ENCODE data around the gene ERO1B.

The ERO1B gene

GRCh38 chr1:236282425-236282716, 613 bp upstream of the ERO1B start:
- TF ChIP-seq GATA3 (IDR thresholded peaks at IDR 0.05; ENCODE audit: low read depth, low read length) = no peak
- no peak for TF ChIP-seq GATA2 (IDR thresholded peaks at IDR 0.05; ENCODE audit: low read depth, low read length)

GRCh38 chr1:236281198-236281653, 532 bp downstream of the ERO1B start:
- no peak for TF ChIP-seq GATA2 (IDR thresholded peaks at IDR 0.05; ENCODE audit: low read depth, low read length)
- TF ChIP-seq GATA3 (IDR thresholded peaks at IDR 0.05; ENCODE audit: low read depth, low read length) = no peak

GRCh38 chr1:236280438-236281197, 1.1 kb downstream of the ERO1B start:
- no peak for TF ChIP-seq GATA2 (IDR thresholded peaks at IDR 0.05; ENCODE audit: low read depth, low read length)
- no peak for TF ChIP-seq GATA3 (IDR thresholded peaks at IDR 0.05; ENCODE audit: low read depth, low read length)

DNA sequence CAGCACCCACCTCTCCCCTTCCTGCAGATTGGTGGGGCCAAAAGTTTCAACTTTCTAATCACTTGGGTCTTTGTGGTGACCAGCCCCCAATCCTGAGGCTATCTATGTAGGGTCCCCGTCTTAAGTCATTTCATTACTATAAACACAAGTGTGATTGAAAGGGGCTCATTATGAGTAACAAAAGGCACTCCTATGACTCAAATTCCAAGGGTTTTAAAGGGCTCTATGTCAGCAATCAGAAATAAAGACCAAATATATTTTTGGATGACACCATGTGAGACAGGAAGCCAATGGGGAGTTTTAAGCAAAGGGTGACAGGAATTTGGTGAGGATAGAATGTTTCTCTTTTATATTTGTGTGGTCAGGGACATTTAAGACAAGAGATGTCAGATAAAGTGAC, 6.2 kb downstream of the ERO1B start:
- TF ChIP-seq GATA3 (IDR thresholded peaks at IDR 0.05; ENCODE audit: low read depth, low read length) (no peak), GATA2 (IDR thresholded peaks at IDR 0.05; ENCODE audit: low read depth, low read length) (no peak)

DNA sequence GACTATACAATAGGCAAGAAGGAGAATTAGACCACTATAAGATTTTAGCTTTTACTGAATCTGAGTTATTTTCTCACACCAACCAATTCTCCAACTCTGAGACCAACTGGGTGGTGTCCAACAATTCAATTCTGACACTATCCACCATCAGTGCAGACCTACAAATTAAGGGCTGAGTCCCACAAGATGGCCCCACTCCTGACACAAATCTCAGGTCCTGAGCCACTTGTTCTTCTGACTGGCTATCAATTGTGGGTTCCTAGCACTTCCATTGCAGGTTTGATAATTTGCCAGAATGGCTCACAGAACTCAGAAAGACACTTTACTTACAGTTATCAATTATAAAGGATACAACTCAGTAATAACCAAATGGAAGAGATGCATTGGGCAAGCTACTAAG, 6.7 kb downstream of the ERO1B start:
- no peak for TF ChIP-seq GATA2 (IDR thresholded peaks at IDR 0.05; ENCODE audit: low read depth, low read length)
- no peak for TF ChIP-seq GATA3 (IDR thresholded peaks at IDR 0.05; ENCODE audit: low read depth, low read length)

DNA sequence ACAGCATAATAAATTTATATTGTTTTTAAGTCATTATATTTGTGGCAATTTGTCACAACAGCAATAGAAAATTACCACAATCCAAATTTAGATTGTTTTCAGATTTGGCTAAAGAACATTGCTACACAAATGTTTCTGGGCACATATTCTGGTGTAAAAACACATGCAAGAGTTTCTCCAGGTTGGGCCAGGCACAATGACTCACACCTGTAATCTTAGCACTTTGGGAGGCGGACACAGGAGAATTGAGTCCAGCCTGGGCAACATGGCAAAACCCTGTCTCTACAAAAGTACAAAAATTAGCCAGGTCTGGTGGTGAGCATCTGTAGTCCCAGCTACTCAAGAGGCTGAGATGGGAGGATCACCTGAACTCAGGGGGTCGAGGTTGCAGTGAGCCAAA, 8.4 kb downstream of the ERO1B start:
- TF ChIP-seq GATA3 (IDR thresholded peaks at IDR 0.05; ENCODE audit: low read depth, low read length) (no peak), GATA2 (IDR thresholded peaks at IDR 0.05; ENCODE audit: low read depth, low read length) (no peak)

DNA sequence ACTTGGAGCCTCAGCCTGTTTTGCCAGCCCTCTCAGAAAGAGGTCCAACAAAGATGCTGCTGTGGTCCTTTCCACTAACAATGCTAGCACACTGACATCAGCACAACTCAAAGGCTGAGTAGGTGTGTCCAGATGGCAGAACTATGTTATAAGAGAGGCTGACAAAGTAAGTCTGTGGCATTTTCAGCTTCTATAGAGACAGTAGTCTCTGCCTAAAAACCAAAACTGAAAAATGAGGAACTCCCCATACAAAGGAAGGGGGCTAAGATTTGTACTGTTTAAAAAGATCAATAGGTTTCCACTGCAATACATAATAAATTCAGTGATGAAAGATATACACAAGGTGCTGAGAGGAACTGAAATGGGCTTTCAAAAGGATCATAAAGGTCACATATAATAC, 12.3 kb downstream of the ERO1B start:
- TF ChIP-seq GATA2 (IDR thresholded peaks at IDR 0.05; ENCODE audit: low read depth, low read length) (no peak), GATA3 (IDR thresholded peaks at IDR 0.05; ENCODE audit: low read depth, low read length) (no peak)

DNA sequence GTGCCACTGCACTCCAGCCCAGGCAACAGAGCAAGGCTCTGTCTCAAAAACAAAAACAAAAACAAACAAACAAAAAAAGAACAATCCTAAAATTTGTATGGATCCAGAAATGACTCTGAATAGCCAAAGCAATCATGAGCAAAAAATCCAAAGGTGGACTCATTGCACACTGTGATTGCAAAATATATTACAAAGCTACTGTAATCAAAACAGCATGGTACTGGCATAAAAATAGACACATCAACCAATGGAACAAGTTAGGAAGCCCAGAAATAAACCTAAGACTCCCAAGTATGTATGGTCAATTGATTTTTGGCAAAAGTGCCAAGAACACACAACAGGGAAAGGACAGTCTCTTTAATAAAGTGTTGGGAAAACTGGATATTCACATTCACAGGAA, 19.9 kb downstream of the ERO1B start:
- TF ChIP-seq GATA3 (IDR thresholded peaks at IDR 0.05; ENCODE audit: low read depth, low read length) = no peak
- TF ChIP-seq GATA2 (IDR thresholded peaks at IDR 0.05; ENCODE audit: low read depth, low read length) = no peak

- no peak for TF ChIP-seq GATA3 (IDR thresholded peaks at IDR 0.05; ENCODE audit: low read depth, low read length)
- TF ChIP-seq GATA2 (IDR thresholded peaks at IDR 0.05; ENCODE audit: low read depth, low read length) = no peak
These were observed 20.7 kb downstream of the ERO1B start for GRCh38 chr1:236261033-236261432.

GRCh38 chr1:236259043-236259442, 22.7 kb downstream of the ERO1B start:
- no peak for TF ChIP-seq GATA2 (IDR thresholded peaks at IDR 0.05; ENCODE audit: low read depth, low read length)
- no peak for TF ChIP-seq GATA3 (IDR thresholded peaks at IDR 0.05; ENCODE audit: low read depth, low read length)

DNA sequence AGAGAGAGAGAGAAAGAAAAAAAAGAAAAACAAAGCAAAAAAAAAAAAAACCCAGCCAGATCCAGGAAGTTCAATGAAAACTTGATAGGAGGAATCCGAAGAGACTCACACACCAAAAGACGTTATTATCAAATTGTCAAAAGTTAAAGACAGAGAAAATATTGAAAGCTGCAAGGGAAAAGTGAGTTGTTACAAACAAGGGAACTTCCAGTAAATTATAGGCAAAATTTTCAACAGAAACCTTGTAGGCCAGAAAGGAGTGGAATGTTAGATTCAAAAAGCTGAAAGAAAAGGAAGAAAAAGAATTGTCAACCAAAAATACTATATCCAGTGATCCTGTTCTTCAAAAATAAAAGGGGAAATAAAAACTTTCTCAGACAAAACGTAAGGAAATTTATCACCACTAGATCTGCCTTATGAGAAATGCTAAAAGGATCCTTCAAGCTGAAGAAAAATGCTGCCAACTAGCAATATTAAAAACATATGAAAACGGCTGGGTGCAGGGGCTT, 23.6 kb downstream of the ERO1B start:
- no peak for TF ChIP-seq GATA2 (IDR thresholded peaks at IDR 0.05; ENCODE audit: low read depth, low read length)
- no peak for TF ChIP-seq GATA3 (IDR thresholded peaks at IDR 0.05; ENCODE audit: low read depth, low read length)

GRCh38 chr1:236257216-236257615, 24.5 kb downstream of the ERO1B start:
- TF ChIP-seq GATA2 (IDR thresholded peaks at IDR 0.05; ENCODE audit: low read depth, low read length) (no peak), GATA3 (IDR thresholded peaks at IDR 0.05; ENCODE audit: low read depth, low read length) (no peak)

DNA sequence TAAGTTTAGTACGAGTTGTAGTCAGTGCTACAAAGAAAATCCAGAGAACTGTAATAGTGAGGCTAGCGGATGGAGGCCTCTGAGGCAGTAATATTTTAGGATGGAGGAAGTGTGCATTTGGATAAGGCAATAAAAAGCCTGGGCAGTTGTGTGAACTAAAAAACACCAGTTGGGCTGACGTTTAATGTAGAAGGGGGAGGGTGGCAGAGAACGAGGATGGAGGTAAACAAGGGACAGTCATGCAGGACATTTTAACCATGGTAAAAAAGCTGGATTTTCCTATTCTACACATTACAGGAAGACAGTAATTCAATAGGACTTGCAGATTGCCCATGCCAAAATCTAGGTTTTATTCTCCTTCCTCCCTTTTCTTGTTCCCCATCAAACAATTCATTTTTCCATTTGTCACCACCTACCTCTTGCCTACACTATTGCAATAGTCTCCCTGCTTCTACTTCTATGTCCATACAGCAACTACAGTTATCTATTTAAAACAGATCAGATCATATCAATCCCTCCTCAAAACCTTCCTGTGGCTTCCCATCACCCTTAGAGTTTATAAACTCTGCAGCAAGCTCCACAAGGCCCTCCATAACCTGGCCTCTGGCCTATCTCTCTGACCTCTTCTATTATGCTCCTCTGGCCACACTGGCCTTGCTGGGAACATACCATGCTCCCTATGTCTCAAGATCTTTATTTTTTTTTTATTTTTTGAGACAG, 27.7 kb downstream of the ERO1B start:
- TF ChIP-seq GATA2 (IDR thresholded peaks at IDR 0.05; ENCODE audit: low read depth, low read length) = no peak

DNA sequence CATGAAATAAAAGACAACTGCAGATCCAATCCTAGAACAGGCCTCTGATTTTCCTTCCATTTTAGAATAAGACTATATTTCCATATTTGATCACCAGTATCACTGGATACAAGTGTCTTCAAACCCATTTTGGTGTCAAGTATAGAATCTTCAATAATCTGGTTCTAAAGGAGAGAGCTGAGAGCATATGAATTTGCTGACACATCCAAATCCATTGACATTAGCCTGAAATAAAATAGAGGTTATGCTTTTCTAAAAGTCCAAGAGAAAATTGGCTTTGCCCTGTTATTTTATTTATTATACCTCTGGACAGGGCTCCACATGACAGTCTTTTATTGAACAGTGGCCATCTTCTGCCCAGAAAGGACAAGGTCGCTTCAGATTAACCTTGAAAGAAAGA, 28.6 kb downstream of the ERO1B start:
- TF ChIP-seq GATA2 (IDR thresholded peaks at IDR 0.05; ENCODE audit: low read depth, low read length) (no peak), GATA3 (IDR thresholded peaks at IDR 0.05; ENCODE audit: low read depth, low read length) (no peak)

- no peak for TF ChIP-seq GATA2 (IDR thresholded peaks at IDR 0.05; ENCODE audit: low read depth, low read length)
- TF ChIP-seq GATA3 (IDR thresholded peaks at IDR 0.05; ENCODE audit: low read depth, low read length) = no peak
These were observed 30.2 kb downstream of the ERO1B start for GRCh38 chr1:236251587-236251986.
